ENCODE data around the gene KLRD1. TPM values are rescaled to one million over a fixed set of nuclear protein-coding genes. Genes with fewer than 3 reads are reported as not detected.
A peak's percentile ranks its signal among the peaks of the same experiment; 100 is the strongest.
"Not testable (repeated sequence)": the region's sequence is repeated elsewhere in the genome, so short reads cannot be mapped to it uniquely, and the experiment has no call there.

The KLRD1 gene
- total RNA-seq, 1 donor = 0.86 TPM

GRCh38 chr12:10363914-10364814 is 56.5 kb downstream of the KLRD1 start:
- H3K4me3 ChIP-seq (ENCODE audit: low read depth, low read length) = peak overlapping the region; percentile 71
- DNase-seq (ENCODE audit: low read depth) = peak; percentile 69
- TF ChIP-seq CTCF (IDR thresholded peaks at IDR 0.05; ENCODE audit: insufficient read depth, low read depth, low read length) = no peak

- DNase-seq (ENCODE audit: low read depth) = peak; percentile 93
- TF ChIP-seq CTCF (IDR thresholded peaks at IDR 0.05; ENCODE audit: insufficient read depth, low read depth, low read length) = no peak
- H3K4me3 ChIP-seq (ENCODE audit: low read depth, low read length) = peak overlapping the region; percentile 71
Observed at GRCh38 chr12:10364815-10365622, 57.3 kb downstream of the KLRD1 start.

GRCh38 chr12:10365696-10366405 is 58.2 kb downstream of the KLRD1 start:
- TF ChIP-seq CTCF (IDR thresholded peaks at IDR 0.05; ENCODE audit: insufficient read depth, low read depth, low read length) = peak; percentile 32
- DNase-seq (ENCODE audit: low read depth) = peak; percentile 22
- H3K4me3 ChIP-seq (ENCODE audit: low read depth, low read length) = peak overlapping the region; percentile 71

GRCh38 chr12:10366875-10367274 is 59.2 kb downstream of the KLRD1 start:
- no peak overlapping the region for H3K4me3 ChIP-seq (ENCODE audit: low read depth, low read length)
- TF ChIP-seq CTCF (IDR thresholded peaks at IDR 0.05; ENCODE audit: insufficient read depth, low read depth, low read length) = peak; percentile 34
- DNase-seq (ENCODE audit: low read depth) = peak; percentile 45

- H3K4me3 ChIP-seq (ENCODE audit: low read depth, low read length); DNase-seq (ENCODE audit: low read depth): not testable (repeated sequence)
Observed at GRCh38 chr12:10367714-10368113, 60.0 kb downstream of the KLRD1 start.

- DNase-seq (ENCODE audit: low read depth) = no peak
- TF ChIP-seq CTCF (IDR thresholded peaks at IDR 0.05; ENCODE audit: insufficient read depth, low read depth, low read length) = no peak
Observed at GRCh38 chr12:10368206-10369171, 60.8 kb downstream of the KLRD1 start.

More at GRCh38 chr12:10368206-10369171, 60.8 kb downstream of the KLRD1 start:
- no peak overlapping the region for H3K4me3 ChIP-seq (ENCODE audit: low read depth, low read length)
